ENCODE measurements around the gene TIMP3.

TIMP3 gene

DNA sequence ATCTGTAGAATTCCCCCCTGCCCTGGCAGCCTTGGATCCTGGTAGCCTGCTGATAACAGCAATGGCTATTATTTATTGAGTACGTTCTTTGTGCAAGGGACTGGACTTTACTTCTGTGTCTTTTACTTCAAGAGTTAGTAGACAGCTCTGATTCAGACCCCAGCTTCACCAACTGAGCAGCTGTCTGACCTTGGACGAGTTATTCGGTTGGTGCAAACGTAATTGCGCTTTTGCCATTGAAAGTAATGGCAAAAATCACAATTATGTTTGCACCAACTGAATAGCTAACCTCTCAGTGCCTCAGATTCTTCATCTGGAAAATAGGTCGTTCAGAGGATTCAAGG lies 108.9 kb downstream of the TIMP3 start (continued):
- TF ChIP-seq, protein P1, sequence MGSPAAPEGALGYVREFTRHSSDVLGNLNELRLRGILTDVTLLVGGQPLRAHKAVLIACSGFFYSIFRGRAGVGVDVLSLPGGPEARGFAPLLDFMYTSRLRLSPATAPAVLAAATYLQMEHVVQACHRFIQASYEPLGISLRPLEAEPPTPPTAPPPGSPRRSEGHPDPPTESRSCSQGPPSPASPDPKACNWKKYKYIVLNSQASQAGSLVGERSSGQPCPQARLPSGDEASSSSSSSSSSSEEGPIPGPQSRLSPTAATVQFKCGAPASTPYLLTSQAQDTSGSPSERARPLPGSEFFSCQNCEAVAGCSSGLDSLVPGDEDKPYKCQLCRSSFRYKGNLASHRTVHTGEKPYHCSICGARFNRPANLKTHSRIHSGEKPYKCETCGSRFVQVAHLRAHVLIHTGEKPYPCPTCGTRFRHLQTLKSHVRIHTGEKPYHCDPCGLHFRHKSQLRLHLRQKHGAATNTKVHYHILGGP (tag by site-specific recombination; IDR thresholded peaks at IDR 0.05): no peak

DNA sequence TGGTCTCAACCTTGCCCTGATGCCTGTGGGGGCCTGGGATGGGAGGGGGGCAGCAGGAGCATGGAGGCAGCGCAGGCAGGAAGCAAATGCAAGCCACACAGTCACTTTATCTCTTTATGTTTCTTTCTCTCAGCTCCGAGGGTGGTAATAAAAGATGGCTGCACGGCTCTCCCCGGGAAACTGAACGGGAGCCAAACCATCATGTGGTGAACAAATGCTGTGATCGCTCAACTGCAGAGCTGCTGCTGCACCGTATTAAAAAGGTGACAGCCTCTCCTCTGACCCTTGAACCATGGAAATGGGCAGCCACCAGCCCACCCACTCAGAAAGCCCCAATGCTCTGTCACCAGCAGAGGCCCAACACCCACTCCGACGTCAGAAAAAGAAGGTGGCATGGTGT lies 110.0 kb downstream of the TIMP3 start:
- TF ChIP-seq, protein P2, sequence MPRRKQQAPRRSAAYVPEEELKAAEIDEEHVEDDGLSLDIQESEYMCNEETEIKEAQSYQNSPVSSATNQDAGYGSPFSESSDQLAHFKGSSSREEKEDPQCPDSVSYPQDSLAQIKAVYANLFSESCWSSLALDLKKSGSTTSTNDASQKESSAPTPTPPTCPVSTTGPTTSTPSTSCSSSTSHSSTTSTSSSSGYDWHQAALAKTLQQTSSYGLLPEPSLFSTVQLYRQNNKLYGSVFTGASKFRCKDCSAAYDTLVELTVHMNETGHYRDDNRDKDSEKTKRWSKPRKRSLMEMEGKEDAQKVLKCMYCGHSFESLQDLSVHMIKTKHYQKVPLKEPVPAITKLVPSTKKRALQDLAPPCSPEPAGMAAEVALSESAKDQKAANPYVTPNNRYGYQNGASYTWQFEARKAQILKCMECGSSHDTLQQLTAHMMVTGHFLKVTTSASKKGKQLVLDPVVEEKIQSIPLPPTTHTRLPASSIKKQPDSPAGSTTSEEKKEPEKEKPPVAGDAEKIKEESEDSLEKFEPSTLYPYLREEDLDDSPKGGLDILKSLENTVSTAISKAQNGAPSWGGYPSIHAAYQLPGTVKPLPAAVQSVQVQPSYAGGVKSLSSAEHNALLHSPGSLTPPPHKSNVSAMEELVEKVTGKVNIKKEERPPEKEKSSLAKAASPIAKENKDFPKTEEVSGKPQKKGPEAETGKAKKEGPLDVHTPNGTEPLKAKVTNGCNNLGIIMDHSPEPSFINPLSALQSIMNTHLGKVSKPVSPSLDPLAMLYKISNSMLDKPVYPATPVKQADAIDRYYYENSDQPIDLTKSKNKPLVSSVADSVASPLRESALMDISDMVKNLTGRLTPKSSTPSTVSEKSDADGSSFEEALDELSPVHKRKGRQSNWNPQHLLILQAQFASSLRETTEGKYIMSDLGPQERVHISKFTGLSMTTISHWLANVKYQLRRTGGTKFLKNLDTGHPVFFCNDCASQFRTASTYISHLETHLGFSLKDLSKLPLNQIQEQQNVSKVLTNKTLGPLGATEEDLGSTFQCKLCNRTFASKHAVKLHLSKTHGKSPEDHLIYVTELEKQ (tag by site-specific recombination; IDR thresholded peaks at IDR 0.05; ENCODE audit: borderline replicate concordance): no peak
- TF ChIP-seq ZNF629 (tag by site-specific recombination; IDR thresholded peaks at IDR 0.05) (no peak), ZNF626 (tag by site-specific recombination; IDR thresholded peaks at IDR 0.05) (no peak), ZNF335 (tag by site-specific recombination; conservative IDR thresholded peaks at IDR 0.05) (no peak), OSR2 (tag by site-specific recombination; IDR thresholded peaks at IDR 0.05) (no peak), ZNF140 (tag by site-specific recombination; IDR thresholded peaks at IDR 0.05) (no peak), MYNN (tag by site-specific recombination; IDR thresholded peaks at IDR 0.05; ENCODE audit: borderline replicate concordance) (no peak), ZNF423 (tag by site-specific recombination; IDR thresholded peaks at IDR 0.05) (no peak), ZNF211 (tag by site-specific recombination; IDR thresholded peaks at IDR 0.05; ENCODE audit: low read depth) (no peak), ZNF223 (tag by site-specific recombination; IDR thresholded peaks at IDR 0.05) (no peak), ZNF248 (tag by site-specific recombination; IDR thresholded peaks at IDR 0.05) (no peak), KLF7 (tag by site-specific recombination; IDR thresholded peaks at IDR 0.05; ENCODE audit: borderline replicate concordance) (no peak), GFI1B (tag by site-specific recombination; IDR thresholded peaks at IDR 0.05) (no peak), ZNF514 (tag by site-specific recombination; IDR thresholded peaks at IDR 0.05) (no peak), ZNF768 (tag by site-specific recombination; IDR thresholded peaks at IDR 0.05) (no peak), ZNF660 (tag by site-specific recombination; IDR thresholded peaks at IDR 0.05) (no peak)
- TF ChIP-seq, protein P3, sequence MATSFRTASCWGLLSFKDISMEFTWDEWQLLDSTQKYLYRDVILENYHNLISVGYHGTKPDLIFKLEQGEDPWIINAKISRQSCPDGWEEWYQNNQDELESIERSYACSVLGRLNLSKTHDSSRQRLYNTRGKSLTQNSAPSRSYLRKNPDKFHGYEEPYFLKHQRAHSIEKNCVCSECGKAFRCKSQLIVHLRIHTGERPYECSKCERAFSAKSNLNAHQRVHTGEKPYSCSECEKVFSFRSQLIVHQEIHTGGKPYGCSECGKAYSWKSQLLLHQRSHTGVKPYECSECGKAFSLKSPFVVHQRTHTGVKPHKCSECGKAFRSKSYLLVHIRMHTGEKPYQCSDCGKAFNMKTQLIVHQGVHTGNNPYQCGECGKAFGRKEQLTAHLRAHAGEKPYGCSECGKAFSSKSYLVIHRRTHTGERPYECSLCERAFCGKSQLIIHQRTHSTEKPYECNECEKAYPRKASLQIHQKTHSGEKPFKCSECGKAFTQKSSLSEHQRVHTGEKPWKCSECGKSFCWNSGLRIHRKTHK (tag by site-specific recombination; IDR thresholded peaks at IDR 0.05): no peak
- TF ChIP-seq, protein P4, sequence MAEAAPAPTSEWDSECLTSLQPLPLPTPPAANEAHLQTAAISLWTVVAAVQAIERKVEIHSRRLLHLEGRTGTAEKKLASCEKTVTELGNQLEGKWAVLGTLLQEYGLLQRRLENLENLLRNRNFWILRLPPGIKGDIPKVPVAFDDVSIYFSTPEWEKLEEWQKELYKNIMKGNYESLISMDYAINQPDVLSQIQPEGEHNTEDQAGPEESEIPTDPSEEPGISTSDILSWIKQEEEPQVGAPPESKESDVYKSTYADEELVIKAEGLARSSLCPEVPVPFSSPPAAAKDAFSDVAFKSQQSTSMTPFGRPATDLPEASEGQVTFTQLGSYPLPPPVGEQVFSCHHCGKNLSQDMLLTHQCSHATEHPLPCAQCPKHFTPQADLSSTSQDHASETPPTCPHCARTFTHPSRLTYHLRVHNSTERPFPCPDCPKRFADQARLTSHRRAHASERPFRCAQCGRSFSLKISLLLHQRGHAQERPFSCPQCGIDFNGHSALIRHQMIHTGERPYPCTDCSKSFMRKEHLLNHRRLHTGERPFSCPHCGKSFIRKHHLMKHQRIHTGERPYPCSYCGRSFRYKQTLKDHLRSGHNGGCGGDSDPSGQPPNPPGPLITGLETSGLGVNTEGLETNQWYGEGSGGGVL (tag by site-specific recombination; IDR thresholded peaks at IDR 0.05): no peak
- H3K9me3 ChIP-seq (ENCODE audit: control insufficient read depth, insufficient read depth, low read depth, low read length): no peaks in the 10 kb centered on the region
- H3K27ac ChIP-seq (ENCODE audit: extremely low read depth, low read depth, low read length): no peak overlapping the region
- CTCF ChIA-PET: interaction anchor here (1.2 to 1.4 kb wide), 2 partner anchors 13 to 25 kb away, joined by 3 read pairs; no protein-coding TSS in a partner anchor
- H3K36me3 ChIP-seq (ENCODE audit: control insufficient read depth in 2 of 2, insufficient read depth in 1 of 2, low read length in 2 of 2): no peaks in the 10 kb centered on the region
- no peaks in the 10 kb centered on the region for H3K4me1 ChIP-seq (ENCODE audit: control insufficient read depth, insufficient read depth, low read length)
- POLR2A ChIA-PET: no interaction called here
- H3K4me3 ChIP-seq (ENCODE audit: low read depth, low read length): no peak overlapping the region

Data from HEK293 (cell line).